Breast epithelium (tissue), 4 donors: ENCODE data around the gene DOCK3. TPM values are rescaled to one million over a fixed set of nuclear protein-coding genes. Genes with fewer than 3 reads are reported as not detected.

ENCODE experiments used
- DNase-seq, 2 donors: peaks; one replicate each; pipeline ENCODE4 v3.0.0-alpha.2; 2019; ENCODE audit warnings: low spot score in 2 of 2
- H3K27ac ChIP-seq, 2 donors: fragments of 200-600 bp; sonication (generic) in 1 of 2; one replicate each; pipeline ENCODE4 v1.5.1; 2016 to 2019; ENCODE audit warnings: mild to moderate bottlenecking in 1 of 2
- H3K27me3 ChIP-seq, 2 donors: fragments of 200-600 bp; sonication (generic) in 1 of 2; one replicate each; pipeline versions ENCODE4 v1.5.1 to v1.6.0; 2017 to 2019; ENCODE audit warnings: control low read depth in 1 of 2, mild to moderate bottlenecking in 1 of 2
- H3K36me3 ChIP-seq: fragments of 200-600 bp; one replicate; pipeline ENCODE4 v1.5.1; 2019
- H3K4me1 ChIP-seq, 2 donors: fragments of 200-600 bp; sonication (generic); one replicate each; pipeline ENCODE4 v1.5.1; 2016 to 2019; ENCODE audit warnings: control low read depth in 1 of 2
- H3K4me3 ChIP-seq, 3 donors: fragments of 200-600 bp; sonication (generic); 1 replicate in 2 of 3; 2 replicates in 1 of 3; pipeline ENCODE4 v1.5.1; 2016 to 2019; ENCODE audit warnings: mild to moderate bottlenecking in 3 of 3, moderate library complexity in 2 of 3
- H3K9me3 ChIP-seq, 2 donors: fragments of 200-600 bp; sonication (generic) in 1 of 2; one replicate each; pipeline ENCODE4 v1.5.1; 2016 to 2019; ENCODE audit warnings: control low read depth in 1 of 2
- POLR2A ChIP-seq: fragments of 450-650 bp; IDR thresholded peaks from one replicate; pipeline ENCODE4 v1.6.1; 2016; ENCODE audit warnings: antibody characterized with exemption, mild to moderate bottlenecking, moderate library complexity
- POLR2AphosphoS5 ChIP-seq, 3 donors: sonication (generic); formaldehyde crosslinking; IDR thresholded peaks; one replicate each; pipeline ENCODE4 v1.6.1; 2017; ENCODE audit warnings: antibody characterized with exemption in 3 of 3
- intact Hi-C: fragments of 100-400 bp; cut with DNase I; formaldehyde crosslinking; loops from one replicate; pipeline ENCODE4 v1.15.1; 2023; ENCODE audit warnings: low total_unique reads
- total RNA-seq, 3 donors: library from RNA; depleted of rRNA; stranded (reverse); fragments of >200 nt; gene quantifications; one replicate each; pipeline ENCODE4 v1.1.0, GENCODE V29; 2016
- TF ChIP-seq, protein P1 (sequence below), 3 donors: fragments of 450-650 bp; IDR thresholded peaks; one replicate each; pipeline ENCODE4 v1.5.1; 2016 to 2017; ENCODE audit warnings: antibody characterized with exemption in 3 of 3, mild to moderate bottlenecking in 3 of 3, moderate library complexity in 3 of 3

Gene DOCK3, protein sequence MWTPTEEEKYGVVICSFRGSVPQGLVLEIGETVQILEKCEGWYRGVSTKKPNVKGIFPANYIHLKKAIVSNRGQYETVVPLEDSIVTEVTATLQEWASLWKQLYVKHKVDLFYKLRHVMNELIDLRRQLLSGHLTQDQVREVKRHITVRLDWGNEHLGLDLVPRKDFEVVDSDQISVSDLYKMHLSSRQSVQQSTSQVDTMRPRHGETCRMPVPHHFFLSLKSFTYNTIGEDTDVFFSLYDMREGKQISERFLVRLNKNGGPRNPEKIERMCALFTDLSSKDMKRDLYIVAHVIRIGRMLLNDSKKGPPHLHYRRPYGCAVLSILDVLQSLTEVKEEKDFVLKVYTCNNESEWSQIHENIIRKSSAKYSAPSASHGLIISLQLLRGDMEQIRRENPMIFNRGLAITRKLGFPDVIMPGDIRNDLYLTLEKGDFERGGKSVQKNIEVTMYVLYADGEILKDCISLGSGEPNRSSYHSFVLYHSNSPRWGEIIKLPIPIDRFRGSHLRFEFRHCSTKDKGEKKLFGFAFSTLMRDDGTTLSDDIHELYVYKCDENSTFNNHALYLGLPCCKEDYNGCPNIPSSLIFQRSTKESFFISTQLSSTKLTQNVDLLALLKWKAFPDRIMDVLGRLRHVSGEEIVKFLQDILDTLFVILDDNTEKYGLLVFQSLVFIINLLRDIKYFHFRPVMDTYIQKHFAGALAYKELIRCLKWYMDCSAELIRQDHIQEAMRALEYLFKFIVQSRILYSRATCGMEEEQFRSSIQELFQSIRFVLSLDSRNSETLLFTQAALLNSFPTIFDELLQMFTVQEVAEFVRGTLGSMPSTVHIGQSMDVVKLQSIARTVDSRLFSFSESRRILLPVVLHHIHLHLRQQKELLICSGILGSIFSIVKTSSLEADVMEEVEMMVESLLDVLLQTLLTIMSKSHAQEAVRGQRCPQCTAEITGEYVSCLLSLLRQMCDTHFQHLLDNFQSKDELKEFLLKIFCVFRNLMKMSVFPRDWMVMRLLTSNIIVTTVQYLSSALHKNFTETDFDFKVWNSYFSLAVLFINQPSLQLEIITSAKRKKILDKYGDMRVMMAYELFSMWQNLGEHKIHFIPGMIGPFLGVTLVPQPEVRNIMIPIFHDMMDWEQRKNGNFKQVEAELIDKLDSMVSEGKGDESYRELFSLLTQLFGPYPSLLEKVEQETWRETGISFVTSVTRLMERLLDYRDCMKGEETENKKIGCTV (N-terminal part only)
- under 1 TPM; 0.64 to 0.73 (median 0.66) TPM for total RNA-seq

DNA sequence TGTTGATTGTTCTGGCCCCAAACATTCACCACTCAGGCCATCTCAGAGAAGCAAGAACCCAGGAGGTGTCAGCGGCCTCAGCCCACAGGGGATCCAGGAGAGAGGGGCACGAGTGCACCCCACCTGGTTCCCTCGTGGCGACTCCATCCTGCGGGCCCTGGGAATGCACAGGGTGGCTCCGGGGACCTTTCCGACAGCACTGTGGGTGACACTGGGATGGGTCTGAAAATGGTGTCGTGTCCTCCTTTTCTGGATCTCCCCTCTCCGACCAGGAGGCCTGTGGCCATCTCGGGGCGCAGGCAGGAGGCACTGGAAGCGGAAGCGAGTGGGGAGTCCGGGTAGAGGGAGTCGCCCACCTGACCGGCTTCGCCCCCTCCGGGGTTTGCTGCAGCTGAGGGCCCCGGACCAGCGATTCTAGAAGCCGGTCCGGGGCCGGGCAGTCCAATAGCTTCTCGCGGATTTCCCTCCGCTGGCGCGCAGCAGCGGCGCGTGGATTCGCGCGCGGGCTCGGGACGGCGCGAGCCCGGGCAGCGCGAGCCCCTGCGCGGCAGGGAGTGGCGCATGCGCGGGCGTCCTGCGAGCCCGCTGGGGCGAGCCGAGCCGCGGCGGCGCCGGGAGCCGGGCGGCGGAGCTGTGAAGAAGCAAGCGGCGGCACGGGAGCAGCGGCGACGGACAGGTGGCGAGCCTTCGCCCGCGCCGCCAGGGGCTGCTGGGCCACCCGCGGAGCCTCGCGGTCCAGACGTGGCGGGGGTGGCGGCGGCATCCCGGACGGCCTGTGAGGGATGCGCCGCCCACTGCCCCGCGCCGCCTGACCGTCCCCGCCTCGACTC is at the start of gene DOCK3:
Gene DOCK3 (plus strand): TSS at position 579 of the 830 bp plus-strand sequence. CDS start 337 bp downstream, outside the sequence.
- H3K27me3 ChIP-seq, result peaks cover 3 to 41% of the 10 kb centered on the region in 2 donors
- peak within 1 kb of the TSS; percentile 33 to 74 (median 50) for H3K4me3 ChIP-seq
- no peaks in the 10 kb centered on the region for H3K36me3 ChIP-seq
- no peaks in the 10 kb centered on the region for H3K9me3 ChIP-seq
- TF ChIP-seq POLR2A (no peak), POLR2AphosphoS5 (IDR thresholded peaks at IDR 0.05) (no peak)
- TF ChIP-seq, protein P1, sequence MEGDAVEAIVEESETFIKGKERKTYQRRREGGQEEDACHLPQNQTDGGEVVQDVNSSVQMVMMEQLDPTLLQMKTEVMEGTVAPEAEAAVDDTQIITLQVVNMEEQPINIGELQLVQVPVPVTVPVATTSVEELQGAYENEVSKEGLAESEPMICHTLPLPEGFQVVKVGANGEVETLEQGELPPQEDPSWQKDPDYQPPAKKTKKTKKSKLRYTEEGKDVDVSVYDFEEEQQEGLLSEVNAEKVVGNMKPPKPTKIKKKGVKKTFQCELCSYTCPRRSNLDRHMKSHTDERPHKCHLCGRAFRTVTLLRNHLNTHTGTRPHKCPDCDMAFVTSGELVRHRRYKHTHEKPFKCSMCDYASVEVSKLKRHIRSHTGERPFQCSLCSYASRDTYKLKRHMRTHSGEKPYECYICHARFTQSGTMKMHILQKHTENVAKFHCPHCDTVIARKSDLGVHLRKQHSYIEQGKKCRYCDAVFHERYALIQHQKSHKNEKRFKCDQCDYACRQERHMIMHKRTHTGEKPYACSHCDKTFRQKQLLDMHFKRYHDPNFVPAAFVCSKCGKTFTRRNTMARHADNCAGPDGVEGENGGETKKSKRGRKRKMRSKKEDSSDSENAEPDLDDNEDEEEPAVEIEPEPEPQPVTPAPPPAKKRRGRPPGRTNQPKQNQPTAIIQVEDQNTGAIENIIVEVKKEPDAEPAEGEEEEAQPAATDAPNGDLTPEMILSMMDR (IDR thresholded peaks at IDR 0.05), result no peak
- peaks cover 0 to 5% of the 10 kb centered on the region in 2 donors for H3K4me1 ChIP-seq
- H3K27ac ChIP-seq, result no peak within 1 kb of the TSS
- intact Hi-C loops, result loop anchor here (5.0 kb wide), 1 partner anchor 297 kb away; no protein-coding TSS in a partner anchor
- peak; percentile 23 to 58 for DNase-seq

DNA sequence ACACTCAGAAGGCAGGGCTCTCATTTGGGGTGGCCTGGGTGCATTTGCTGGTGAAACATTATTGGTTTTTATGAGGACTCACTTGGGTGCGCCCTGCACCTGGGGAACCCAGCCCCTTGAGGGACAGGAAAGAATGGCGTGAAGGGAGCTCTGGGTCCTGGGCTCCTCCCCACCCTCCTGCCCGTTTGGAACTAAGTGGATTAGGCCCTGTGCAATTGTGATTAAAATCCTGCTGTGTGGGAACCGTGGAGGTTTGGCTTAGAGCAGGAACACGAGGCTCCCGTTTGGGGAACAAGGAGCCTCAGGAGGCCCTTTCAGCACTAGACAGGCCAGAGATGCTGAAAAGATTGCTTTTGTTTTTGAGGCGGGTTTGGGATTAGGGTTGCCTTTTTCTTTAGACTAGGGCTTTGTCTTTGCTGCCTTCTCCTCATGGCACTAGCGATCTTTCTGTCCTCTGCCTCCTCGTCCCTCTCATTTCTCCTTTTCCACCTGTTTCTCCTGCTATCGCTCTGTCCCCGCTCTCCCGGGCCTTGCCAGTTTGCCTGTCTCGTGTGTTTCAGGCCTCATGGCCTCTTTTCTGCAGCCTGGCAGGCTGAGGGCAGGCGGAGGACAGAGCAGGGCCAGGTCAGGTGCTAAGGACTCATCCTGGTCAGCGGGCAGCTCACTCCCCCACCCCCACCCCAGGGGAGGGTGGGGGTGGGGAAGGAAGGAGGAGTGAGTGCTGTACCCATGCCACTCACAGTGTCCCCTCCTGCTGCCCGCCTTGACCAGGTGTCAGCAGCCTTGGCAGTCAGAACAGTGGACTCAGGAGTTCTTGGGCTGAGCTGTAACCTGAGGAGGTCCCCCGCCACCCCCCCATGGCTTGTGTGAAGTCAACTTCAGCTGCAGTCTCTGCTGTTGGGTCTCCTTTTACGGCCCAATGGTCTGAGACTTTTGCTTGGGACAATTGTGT is 49.2 kb upstream of the DOCK3 start:
- H3K4me1 ChIP-seq, result no peaks in the 10 kb centered on the region
- no peak overlapping the region for H3K27ac ChIP-seq
- H3K36me3 ChIP-seq, result no peaks in the 10 kb centered on the region
- no peaks in the 10 kb centered on the region for H3K27me3 ChIP-seq
- H3K9me3 ChIP-seq, result no peaks in the 10 kb centered on the region
- no peak for DNase-seq
- H3K4me3 ChIP-seq, result no peak overlapping the region
- intact Hi-C loops, result no loop called here
- TF ChIP-seq, protein P1 (IDR thresholded peaks at IDR 0.05), result no peak
- TF ChIP-seq POLR2A (no peak), POLR2AphosphoS5 (IDR thresholded peaks at IDR 0.05) (no peak)

DNA sequence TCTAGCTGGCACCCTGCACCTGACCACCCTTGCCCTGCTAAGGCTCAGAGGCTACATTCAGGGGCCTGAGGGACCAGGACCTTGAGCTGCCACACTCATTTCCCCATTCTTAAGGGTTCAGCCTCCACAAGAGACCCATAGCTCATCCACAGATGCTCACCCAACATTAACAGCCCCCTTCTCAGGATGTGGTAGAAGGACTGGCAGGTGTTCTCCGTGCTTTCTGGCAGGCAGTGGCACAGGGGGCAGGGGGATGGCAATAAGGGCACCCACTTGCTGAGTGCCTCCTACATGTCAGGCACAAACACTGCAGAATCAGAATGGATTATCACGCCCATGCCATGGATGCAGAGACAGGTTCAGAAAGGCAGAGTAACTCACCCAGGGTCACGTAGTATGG is 48.3 kb upstream of the DOCK3 start:
- intact Hi-C loops, result no loop called here
- Histone ChIP-seq H3K27ac (no peak overlapping the region), H3K9me3 (no peaks in the 10 kb centered on the region), H3K4me3 (no peak overlapping the region), H3K36me3 (no peaks in the 10 kb centered on the region), H3K27me3 (no peaks in the 10 kb centered on the region), H3K4me1 (peaks cover 2 to 5% of the 10 kb centered on the region in 2 donors)
- no peak for TF ChIP-seq POLR2AphosphoS5 (IDR thresholded peaks at IDR 0.05)
- no peak for TF ChIP-seq POLR2A
- TF ChIP-seq, protein P1 (IDR thresholded peaks at IDR 0.05), result no peak
- DNase-seq, result no peak
